Limb (tissue), 2 donors: Measurements from ENCODE around the gene PARD3.
"Not testable (repeated sequence)": the region's sequence is repeated elsewhere in the genome, so short reads cannot be mapped to it uniquely, and the experiment has no call there.

Experiments
- DNase-seq, 2 donors: peaks; one replicate each; pipeline ENCODE4 v3.0.0-alpha.2; 2016; ENCODE audit errors: extremely low spot score in 2 of 2

PARD3 gene

GRCh38 chr10:34474555-34475273, 340.4 kb downstream of the PARD3 start:
- no peak for DNase-seq

DNA sequence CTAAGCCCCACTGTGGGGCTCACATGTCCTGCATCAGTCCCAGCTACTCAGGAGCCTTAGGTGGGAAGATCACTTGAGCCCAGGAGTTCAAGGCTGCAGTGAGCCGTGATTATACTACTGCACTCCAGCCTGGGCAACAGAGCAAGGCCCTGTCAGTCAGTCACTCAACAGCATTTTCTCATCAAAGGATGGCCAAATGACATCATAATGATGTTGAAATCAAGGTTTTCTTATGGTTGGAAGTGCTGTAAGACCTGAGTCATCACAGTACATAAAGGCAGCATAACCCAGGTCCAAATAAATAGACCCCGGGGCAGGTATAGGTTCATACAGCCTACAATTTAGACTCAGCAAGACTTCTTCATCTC, 341.1 kb downstream of the PARD3 start:
- no peak for DNase-seq

DNA sequence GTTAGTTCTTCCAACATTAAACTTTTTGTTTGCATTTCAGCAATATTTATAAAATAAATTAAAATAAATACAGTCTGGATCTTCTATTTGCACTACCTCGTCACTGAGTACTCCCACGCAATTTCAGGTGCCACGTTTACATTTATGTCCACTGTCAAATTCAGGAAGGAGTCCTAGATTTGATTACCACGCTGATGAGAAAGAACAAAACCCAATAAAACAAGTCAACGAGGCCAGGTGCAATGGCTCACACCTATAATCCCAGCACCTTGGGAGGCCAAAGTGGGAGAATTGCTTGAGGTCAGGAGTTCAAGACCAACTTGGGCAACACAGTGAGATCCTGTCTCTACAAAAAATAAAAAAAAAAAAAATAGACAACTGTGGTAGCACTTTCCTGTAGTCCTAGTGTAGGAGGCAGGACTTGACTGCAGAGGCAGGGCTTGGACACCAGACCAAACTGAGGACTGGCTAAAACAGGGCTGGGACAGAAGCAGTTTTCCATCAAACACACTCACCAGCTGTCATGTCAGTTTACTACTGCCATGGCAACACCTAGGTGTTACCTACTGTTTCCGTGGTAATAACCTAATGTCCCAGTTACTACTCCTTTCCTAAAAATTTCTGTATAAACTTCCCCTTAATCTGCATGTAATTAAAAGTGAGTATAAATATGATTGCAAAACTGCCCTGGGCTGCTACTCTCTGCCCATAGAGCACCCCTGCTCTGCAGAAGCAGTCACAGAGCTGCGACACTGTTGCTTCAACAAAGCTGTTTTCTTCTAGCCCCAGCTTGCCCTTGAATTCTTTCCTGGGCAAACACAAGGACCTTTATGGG, 341.7 kb downstream of the PARD3 start:
- DNase-seq, result no peak

GRCh38 chr10:34470307-34470706, 344.8 kb downstream of the PARD3 start:
- DNase-seq, result no peak

DNA sequence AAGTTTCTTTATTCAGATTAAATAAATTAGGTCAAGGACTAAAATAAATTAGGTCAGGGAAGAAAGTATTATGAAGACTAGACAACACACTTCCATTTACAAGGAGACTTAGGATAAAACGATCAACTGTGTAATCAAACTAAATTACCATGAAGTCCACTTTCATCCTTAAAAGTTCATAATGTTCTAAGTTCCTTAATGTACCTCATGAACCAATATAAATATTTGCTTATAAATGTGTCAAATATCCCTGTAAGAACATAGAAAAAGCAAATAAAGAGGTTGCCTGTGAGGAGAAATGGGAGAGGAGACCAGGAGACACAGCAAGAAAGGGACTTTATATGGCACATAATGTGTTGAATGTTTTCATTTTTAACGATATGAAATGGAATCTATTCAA, 345.6 kb downstream of the PARD3 start:
- no peak for DNase-seq

GRCh38 chr10:34467902-34468301, 347.2 kb downstream of the PARD3 start:
- no peak for DNase-seq

DNA sequence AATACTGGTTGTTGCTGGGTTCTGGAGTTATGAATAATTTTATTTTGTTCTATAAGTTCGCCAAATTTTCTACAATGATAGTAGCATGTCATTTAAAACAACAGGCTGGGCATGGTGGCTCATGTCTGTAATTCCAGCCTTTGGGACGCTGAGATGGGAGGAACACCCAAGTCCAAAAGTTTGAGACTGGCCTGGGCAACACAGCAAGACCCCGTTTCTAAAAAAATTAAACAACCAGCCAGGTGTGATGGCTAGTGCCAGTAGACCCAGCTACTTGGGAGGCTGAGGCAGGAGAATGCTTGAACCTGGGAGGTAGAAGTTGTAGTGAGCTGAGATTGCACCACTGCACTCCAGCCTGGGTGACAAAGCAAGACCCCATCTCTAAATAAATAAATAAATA, 347.7 kb downstream of the PARD3 start:
- DNase-seq, result no peak

GRCh38 chr10:34465678-34466077, 349.4 kb downstream of the PARD3 start:
- DNase-seq, result no peak

- no peak for DNase-seq
Measured at GRCh38 chr10:34464591-34464990, 350.5 kb downstream of the PARD3 start.

DNA sequence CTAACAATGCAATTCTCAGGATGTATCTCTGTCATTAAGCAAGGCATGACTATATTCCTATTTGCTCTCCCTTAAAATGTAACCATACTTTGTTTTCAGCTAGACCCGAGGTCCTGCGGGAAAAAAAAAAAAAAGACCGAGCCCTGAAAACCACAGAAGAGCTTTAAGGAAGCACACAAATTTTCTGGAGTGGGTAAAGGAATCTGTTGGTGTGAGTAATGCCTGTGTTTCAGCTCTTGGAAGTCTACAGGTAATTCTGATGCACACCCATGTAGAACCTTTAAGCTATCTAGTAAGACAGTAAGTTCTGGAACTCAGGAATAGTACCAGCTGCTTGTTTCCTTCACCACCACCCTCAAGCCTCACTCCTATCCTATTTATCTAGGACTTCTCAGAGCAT, 351.1 kb downstream of the PARD3 start:
- DNase-seq, result no peak

- no peak for DNase-seq
Measured at GRCh38 chr10:34462993-34463392, 352.1 kb downstream of the PARD3 start.

- DNase-seq, result no peak
Measured at GRCh38 chr10:34462056-34462455, 353.0 kb downstream of the PARD3 start.

- no peak for DNase-seq
Measured at GRCh38 chr10:34454590-34455261, 360.4 kb downstream of the PARD3 start.

GRCh38 chr10:34449836-34450235, 365.3 kb downstream of the PARD3 start:
- no peak for DNase-seq

DNA sequence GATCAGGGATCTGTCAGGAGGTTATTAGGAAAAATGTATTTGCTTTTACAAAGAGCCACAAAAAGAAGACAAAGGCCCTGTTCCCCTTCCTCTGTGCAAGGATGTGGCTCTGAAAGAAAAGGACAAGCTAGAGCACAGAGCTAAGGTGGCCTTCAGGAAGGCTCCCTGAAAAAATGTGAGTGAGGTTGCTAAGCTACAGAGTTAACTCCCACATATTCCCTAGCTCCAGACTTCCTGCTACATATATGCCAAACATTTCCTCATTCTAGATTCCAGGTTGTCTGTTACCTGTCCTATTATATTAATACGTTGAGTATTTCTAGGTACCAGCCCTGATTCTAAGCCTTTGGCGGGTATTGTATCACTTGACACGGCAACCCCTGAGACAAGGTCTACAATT, 369.0 kb downstream of the PARD3 start:
- no peak for DNase-seq

GRCh38 chr10:34444223-34445183, 370.6 kb downstream of the PARD3 start:
- DNase-seq, result no peak

DNA sequence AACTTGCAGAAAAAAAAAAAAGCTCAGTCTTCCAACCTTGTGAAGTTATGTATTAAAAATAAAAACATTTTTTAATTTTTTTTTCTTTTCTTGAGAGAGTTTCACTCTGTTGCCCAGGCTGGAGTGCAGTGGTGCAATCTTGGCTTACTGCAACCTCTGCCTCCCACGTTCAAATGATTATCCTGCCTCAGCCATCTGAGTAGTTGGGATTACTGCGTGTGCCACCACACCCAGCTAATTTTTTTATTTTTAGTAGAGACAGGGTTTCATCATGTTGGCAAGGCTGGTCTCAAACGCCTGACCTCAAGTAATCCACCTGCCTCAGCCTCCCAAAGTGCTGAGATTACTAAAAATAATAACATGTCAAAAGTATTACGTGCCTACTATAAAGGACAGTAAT, 375.7 kb downstream of the PARD3 start:
- DNase-seq, result not testable (repeated sequence)

GRCh38 chr10:34438741-34439140, 376.4 kb downstream of the PARD3 start:
- DNase-seq, result no peak

GRCh38 chr10:34437906-34438305, 377.2 kb downstream of the PARD3 start:
- DNase-seq, result no peak

- DNase-seq, result no peak
Measured at GRCh38 chr10:34434119-34434594, 380.9 kb downstream of the PARD3 start.
